ENCODE results near the gene ELK3. TPM values are rescaled to one million over a fixed set of nuclear protein-coding genes. Genes with fewer than 3 reads are reported as not detected.
A peak's percentile ranks its signal among the peaks of the same experiment; 100 is the strongest.

The ELK3 gene
- total RNA-seq, 2 experiments from 2014 or later: 10.9 to 12.6 TPM

DNA sequence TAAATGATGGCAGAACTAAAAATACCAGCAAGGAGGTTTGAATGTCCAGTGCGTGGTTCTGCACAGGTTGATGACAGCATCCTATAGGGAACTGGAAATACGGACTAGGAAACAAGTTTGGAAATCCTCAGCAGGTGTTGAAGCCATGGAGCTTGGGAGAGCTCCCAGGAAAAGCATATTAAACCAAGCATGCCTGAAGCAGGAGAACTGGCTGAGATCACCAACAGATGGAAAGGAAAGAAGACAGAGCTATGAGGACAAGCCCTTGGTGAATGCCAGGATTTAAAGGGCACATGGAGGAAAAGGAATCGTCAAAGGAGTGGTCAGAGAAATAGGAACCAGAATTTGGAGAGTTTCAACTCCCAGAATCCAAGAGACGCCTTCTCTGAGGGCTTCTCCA lies 21.2 kb upstream of the ELK3 start:
- no peak for DNase-seq
- Mint-ChIP-seq H3K27me3 (no peaks in the 10 kb centered on the region), H3K4me1 (peaks cover 14% of the 10 kb centered on the region), H3K27ac (no peak overlapping the region), H3K4me3 (no peak overlapping the region), H3K36me3 (peaks cover 7% of the 10 kb centered on the region), H3K9me3 (peaks cover 6% of the 10 kb centered on the region)

DNA sequence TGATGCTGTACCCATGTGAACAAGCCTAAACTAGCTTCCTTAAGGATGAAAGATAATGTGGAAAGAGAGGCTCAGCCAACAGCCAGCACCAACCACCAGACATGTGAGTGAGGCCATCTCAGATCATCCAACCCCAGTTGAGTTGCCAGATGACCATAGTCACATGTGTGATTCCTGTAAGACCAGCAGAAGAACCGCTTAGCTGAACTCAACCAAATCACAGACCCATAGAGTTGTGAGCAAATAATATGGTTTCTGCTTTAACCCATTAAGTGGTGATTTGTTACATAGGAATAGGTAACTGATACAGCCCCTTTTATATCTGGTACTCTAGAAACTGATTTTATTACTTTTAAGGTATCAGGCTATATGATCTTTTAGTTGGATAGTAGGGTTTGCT lies 17.6 kb upstream of the ELK3 start:
- peaks cover 20% of the 10 kb centered on the region for H3K4me1 Mint-ChIP-seq
- peaks cover 12% of the 10 kb centered on the region for H3K36me3 Mint-ChIP-seq
- peaks cover 20% of the 10 kb centered on the region for H3K9me3 Mint-ChIP-seq
- no peak for DNase-seq
- H3K4me3 Mint-ChIP-seq: no peak overlapping the region
- peak overlapping the region; percentile 88 for H3K27ac Mint-ChIP-seq
- H3K27me3 Mint-ChIP-seq: no peaks in the 10 kb centered on the region

DNA sequence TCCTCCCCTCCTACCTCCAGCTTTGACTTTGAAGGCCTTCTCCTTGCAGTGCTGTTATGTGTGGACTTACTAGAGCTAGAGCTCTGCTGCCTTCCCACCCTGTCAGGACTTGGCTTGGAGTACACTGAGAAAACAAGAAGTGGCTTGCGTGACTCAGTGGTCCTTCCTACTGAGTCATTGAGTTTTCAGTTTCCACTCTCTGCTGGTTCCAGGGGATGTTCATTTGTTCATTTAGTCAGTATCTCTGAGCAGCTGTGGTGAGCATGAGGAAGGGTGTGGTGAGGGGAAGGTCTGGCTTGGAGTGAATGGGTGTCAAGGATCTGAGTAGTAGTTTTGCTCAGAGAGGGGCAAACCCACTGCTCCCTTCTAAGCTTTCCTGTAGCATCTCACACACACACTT lies 17.2 kb upstream of the ELK3 start:
- Mint-ChIP-seq H3K36me3 (peaks cover 12% of the 10 kb centered on the region), H3K9me3 (peaks cover 22% of the 10 kb centered on the region), H3K27me3 (no peaks in the 10 kb centered on the region), H3K4me1 (peaks cover 20% of the 10 kb centered on the region), H3K4me3 (no peak overlapping the region), H3K27ac (peak overlapping the region; percentile 88)
- DNase-seq: peak; percentile 77

DNA sequence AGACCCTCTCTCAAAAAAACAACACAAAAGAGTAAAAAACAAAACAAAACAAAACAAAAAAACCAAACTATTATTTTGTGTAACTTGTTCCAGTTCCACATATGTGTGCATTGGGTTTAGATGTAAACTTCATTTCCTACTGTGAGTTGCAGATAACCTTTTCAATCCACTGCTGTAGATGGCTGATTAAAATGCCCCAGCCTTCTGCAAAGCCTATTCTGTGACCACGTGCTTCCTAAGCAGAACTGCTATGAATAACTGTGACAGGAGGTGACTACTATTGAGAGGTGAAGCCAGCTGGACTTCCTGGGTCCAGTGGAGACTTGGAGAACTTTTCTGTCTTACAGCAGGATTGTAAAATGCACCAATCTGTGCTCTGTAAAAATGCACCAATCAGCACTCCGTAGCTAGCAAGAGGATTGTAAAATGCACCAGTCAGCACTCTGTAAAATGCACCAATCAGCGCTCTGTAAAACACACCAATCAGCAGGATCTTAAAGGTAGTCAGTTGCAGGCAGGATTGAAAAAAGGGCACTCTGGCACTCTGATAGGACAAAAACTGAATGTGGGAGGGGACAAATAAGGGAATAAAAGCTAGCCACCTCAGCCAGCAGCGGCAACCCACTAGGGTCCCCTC lies 10.3 kb upstream of the ELK3 start:
- peaks cover 4% of the 10 kb centered on the region for H3K36me3 Mint-ChIP-seq

DNA sequence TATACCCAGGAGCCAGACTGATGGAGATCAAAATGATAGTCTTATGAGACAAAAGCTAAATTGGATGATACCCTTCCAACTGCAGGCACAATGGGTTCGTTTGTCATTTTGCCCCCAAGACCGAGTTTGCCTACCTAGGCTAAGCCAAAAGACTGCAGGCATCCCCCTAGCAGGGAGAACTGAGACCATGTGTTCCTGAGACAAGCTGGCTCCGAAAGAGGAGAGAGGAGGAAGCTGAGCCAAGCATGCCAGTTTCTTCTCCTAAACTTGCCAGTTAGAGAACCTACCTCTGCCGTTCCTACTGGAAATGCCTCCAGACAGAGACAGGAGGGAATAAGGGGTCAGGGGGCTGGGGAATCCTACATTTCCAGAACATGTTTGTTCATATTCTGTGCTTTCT lies 8.3 kb upstream of the ELK3 start:
- no peak for DNase-seq
- Mint-ChIP-seq H3K27me3 (no peaks in the 10 kb centered on the region), H3K27ac (no peak overlapping the region), H3K9me3 (peaks cover 10% of the 10 kb centered on the region), H3K4me1 (peaks cover 29% of the 10 kb centered on the region), H3K36me3 (peaks cover 2% of the 10 kb centered on the region), H3K4me3 (no peak overlapping the region)

More for the DNA sequence above, 10.3 kb upstream of the ELK3 start:
- H3K4me3 Mint-ChIP-seq: no peak overlapping the region
- peaks cover 16% of the 10 kb centered on the region for H3K9me3 Mint-ChIP-seq
- no peak overlapping the region for H3K27ac Mint-ChIP-seq
- peaks cover 21% of the 10 kb centered on the region for H3K4me1 Mint-ChIP-seq
- no peaks in the 10 kb centered on the region for H3K27me3 Mint-ChIP-seq
- no peak for DNase-seq

DNA sequence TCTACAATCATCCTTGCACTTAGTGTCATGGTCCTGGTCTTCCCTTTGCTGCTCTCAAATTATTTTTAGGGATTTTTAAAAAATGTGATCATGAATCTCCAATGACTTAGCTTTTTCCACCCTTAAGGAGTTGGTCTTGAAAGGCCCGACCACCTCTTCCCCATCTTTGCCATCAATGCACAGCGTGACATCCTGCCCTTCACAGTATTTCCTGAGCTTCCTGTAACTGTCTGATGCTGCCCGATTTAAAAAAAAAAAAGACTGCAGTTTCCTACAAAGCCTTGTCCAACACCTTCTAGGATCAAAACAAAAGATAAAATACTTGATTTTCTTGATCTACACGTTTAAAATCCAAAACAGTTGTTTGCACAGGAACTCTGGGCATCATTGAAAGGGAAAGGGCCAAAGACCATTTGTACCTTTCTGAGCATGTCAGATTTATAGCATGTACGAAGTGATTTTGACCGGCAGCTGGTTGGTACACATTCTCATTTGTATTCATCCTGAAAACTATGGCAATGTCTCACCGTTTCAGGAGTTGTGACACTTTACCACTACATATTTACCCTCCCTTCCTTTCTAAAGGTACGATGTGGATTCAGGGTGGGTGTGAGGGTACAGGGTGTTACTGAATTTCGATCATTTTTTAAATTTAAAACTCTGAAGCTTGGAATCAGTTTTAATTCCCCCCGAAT lies 7.4 kb upstream of the ELK3 start:
- H3K27me3 Mint-ChIP-seq: no peaks in the 10 kb centered on the region
- H3K4me3 Mint-ChIP-seq: peak overlapping the region; percentile 15
- peaks cover 3% of the 10 kb centered on the region for H3K9me3 Mint-ChIP-seq
- peak overlapping the region; percentile 21 for H3K27ac Mint-ChIP-seq
- DNase-seq: no peak
- H3K4me1 Mint-ChIP-seq: peaks cover 29% of the 10 kb centered on the region
- peaks cover 2% of the 10 kb centered on the region for H3K36me3 Mint-ChIP-seq

DNA sequence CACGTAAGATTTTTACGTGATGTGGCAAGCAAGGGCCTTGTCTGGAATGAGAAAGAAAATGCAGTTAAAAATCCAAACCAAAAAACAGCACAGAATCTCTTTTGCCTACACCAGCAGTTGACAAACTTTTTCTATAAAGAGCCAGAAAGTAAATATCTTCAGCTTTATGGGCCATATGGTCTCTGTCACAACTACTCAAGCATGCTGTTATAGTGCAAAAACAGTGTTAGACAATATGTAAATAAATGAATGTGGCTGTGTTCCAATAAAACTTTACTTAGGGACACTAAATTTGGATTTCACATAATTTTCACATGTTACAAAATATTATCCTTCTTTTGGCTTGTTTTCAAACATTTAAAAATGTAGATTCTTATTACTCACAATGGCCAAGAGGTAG lies 6.2 kb upstream of the ELK3 start:
- Mint-ChIP-seq H3K4me3 (no peak overlapping the region), H3K4me1 (peaks cover 41% of the 10 kb centered on the region), H3K27ac (no peak overlapping the region), H3K36me3 (peaks cover 2% of the 10 kb centered on the region), H3K27me3 (no peaks in the 10 kb centered on the region), H3K9me3 (peaks cover 2% of the 10 kb centered on the region)
- no peak for DNase-seq

DNA sequence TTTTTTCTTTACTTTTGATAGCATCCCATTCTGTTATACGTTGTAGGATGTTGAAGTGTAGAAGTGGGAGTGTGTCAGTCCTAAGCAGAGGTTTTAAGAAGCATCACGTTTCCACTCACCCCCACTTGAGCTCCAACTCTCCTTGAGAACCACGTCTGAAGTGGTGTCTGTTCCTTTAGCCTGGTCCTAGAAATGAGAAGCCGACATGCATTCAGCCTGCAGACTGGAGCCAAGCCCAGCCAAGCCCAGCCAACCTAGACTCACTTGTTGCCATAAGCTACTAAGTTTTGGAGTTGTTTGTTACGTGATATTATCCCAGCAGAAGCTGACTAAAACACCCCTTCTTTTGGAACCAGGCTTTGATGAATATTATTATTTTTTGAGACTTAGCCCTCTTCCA lies 4.4 kb upstream of the ELK3 start:
- no peak overlapping the region for H3K4me3 Mint-ChIP-seq
- no peak overlapping the region for H3K27ac Mint-ChIP-seq
- H3K27me3 Mint-ChIP-seq: no peaks in the 10 kb centered on the region
- DNase-seq: no peak
- H3K4me1 Mint-ChIP-seq: peaks cover 48% of the 10 kb centered on the region
- H3K9me3 Mint-ChIP-seq: peaks cover 2% of the 10 kb centered on the region
- peaks cover 2% of the 10 kb centered on the region for H3K36me3 Mint-ChIP-seq

DNA sequence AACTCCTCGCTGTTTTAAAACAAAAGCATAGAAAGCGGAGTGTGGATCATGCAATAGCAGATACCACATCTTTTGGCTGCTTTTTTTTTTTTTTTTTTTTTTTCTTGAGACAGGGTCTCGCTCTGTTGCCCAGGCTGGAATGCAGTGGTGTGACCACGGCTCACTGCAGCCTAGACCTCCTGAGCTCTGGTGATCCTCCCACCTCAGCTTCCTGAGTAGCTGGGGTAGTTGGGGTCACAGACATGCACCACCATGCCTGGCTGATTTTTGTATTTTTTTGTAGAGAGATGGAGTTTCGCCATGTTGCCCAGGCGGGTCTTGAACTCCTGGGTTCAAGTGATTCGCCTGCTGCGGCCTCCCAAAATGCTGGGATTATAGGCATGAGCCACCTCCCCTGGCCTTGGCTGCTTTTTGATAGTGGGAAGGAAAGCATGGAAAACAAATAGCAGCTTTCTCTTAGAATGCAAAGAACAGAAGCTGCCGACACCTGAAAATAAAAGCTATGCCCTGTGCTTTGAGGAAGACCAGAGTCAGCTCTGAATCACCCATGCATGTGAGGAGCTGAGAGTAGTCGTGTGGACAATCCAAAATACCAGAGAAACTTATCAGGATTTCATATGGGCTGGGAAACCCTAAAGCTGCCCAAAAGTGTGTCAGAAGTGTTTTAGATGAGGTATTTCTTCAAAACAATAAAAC lies 3.6 kb upstream of the ELK3 start:
- Mint-ChIP-seq H3K4me1 (peaks cover 48% of the 10 kb centered on the region), H3K9me3 (peaks cover 2% of the 10 kb centered on the region), H3K36me3 (peaks cover 2% of the 10 kb centered on the region), H3K4me3 (no peak overlapping the region), H3K27ac (no peak overlapping the region), H3K27me3 (no peaks in the 10 kb centered on the region)
- DNase-seq: no peak

DNA sequence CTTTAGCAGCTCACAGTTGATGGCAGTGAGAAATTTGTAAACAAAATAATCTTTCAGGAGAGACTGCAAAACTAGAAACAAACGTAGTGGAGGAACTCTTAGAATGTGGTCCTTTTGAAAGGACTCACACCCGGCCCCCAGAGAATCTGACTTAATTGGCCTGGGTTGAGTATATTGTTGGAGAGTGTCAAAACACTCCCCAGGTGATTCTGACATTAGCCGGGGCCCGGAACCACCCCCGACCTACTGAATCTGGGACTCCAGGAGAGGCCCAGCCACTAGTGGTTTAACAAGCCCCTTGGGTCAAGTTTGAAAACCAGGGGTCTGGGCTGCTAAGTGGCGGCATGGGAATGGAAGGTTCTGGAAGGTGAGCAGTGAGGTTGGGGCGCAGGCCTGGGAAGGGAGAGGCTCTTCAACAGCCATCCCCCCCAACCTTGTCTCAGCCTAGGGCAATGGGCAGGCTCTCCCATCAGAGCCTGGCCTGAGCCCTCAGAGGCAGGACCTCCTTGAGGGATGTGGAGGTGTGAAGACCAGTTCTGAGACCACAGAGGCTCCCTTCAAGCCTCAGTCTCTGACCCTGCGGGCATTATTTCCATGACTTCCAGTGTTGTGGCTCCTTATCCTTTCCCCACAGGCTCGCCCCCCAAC lies 1.1 kb upstream of the ELK3 start:
- Mint-ChIP-seq H3K9me3 (peaks cover 2% of the 10 kb centered on the region), H3K4me1 (peaks cover 52% of the 10 kb centered on the region), H3K4me3 (peak overlapping the region; percentile 73), H3K36me3 (no peaks in the 10 kb centered on the region), H3K27ac (peak overlapping the region; percentile 86), H3K27me3 (no peaks in the 10 kb centered on the region)
- no peak for DNase-seq

DNA sequence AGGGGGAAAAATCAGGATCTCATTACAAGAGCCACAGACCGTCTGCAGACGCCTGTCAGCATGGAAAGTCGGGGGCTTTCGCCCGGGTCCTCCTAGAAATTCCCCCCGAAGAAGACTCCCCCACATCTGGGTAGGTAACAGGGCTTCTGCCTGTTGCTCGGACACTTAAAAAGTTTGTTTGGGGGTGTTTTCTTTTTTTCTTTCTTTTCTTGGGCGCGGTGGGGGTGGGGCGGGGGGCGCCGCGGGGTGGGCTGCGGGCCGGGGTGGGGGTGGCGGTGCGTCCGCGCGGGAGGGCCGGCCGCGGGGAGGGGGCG lies 358 bp downstream of the ELK3 start:
- no peak for DNase-seq
- peak overlapping the region; percentile 93 for H3K27ac Mint-ChIP-seq
- H3K9me3 Mint-ChIP-seq: peaks cover 2% of the 10 kb centered on the region
- H3K4me3 Mint-ChIP-seq: peak overlapping the region; percentile 91
- H3K4me1 Mint-ChIP-seq: peaks cover 60% of the 10 kb centered on the region
- no peaks in the 10 kb centered on the region for H3K27me3 Mint-ChIP-seq
- H3K36me3 Mint-ChIP-seq: no peaks in the 10 kb centered on the region

DNA sequence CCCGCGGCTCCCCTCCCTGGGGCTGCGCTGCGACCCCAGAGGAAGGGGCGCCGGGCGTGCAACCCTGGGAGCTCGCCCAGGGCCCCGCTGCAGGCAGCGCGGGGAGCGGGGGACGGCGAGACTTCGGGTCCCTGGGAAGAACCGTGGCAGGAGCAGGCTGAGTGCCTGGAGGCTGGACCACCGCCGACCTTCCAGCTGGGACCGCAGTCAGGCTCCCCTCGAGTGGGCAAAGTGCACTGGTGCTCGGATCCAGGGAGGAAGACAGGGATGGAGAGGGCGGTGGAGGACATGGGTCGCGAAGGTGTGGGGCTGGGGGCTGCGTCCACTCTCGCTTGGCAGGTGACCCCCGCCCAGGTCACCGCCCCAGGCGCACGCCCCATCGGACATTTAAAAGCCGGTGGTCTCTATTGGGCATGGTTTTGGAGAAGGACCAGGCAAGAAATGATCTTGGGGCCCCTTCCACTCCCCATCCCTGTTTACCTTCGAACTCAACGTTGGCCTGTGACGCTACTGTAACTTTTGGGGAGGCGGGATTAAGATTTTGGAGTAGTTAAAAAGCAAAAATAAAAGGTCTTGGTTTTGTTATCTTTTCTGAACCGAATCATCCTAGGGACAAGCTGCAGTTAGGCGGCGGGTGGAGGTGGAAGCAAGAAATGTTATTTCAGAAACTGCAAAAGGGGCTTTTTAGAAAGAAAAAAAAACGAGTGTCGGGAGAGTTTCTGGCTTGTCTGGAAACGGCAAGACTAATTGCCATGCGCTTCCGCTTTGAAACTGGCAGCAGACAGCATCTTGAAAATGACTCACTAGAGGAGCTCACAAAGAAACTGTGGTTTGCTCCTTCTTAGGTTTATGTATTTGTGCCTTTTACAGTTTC lies 1.0 kb downstream of the ELK3 start:
- Mint-ChIP-seq H3K27me3 (no peaks in the 10 kb centered on the region), H3K4me1 (peaks cover 59% of the 10 kb centered on the region), H3K27ac (peak overlapping the region; percentile 97), H3K9me3 (no peaks in the 10 kb centered on the region), H3K36me3 (no peaks in the 10 kb centered on the region), H3K4me3 (peak overlapping the region; percentile 90)
- peak; percentile 77 for DNase-seq

DNA sequence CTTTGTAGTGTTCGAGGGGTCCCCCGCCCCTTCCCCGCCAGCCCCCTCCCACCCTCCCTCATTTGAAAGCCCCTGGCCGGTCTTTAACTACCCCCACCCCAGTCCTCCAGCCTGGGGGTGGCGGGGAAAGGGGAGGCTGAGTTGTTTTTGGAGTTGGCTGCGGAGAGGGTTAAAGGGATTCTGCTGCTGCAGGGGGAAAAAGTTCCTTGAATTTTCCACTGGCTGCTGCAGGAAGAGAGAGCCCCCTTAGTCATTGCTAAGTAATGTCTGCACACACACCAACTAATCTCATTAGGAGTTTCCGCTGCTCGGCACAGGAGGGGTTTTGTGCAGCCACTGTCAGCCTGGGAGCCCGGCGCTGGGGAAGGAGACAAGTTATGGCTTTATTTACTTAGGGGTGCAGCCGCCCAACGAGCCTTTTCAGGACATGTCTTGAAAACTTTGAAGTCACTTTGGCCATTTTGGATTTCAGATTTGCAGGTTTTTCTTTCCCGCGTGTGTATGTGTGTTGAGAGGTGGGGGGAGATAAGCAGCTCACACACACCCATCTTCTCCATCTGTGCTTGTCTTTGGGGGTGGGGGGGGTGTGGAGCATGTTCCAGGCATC lies 1.8 kb downstream of the ELK3 start:
- Mint-ChIP-seq H3K27me3 (no peaks in the 10 kb centered on the region), H3K36me3 (no peaks in the 10 kb centered on the region), H3K4me3 (peak overlapping the region; percentile 90), H3K27ac (peak overlapping the region; percentile 95), H3K4me1 (peaks cover 58% of the 10 kb centered on the region), H3K9me3 (no peaks in the 10 kb centered on the region)
- DNase-seq: peak; percentile 65

DNA sequence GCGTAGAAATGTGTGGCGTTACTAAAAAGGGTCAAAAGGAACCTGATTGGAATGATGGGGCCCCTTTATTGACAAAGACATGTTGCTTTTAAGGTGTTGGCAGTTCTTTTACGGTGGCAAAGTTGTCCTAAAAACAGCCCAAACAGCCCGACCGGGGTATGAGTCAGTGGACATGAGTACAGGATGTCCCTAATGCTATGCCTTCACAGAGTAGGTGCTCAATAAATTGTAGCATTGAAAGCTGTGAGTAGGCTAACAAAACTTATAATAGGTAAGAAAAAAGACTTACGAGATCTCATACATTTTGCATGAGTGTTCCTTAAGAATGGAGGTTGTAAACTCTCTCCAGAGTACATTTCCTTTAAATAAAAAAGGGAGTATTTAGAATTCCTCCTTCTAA lies 2.6 kb downstream of the ELK3 start:
- no peaks in the 10 kb centered on the region for H3K9me3 Mint-ChIP-seq
- peaks cover 6% of the 10 kb centered on the region for H3K36me3 Mint-ChIP-seq
- peaks cover 61% of the 10 kb centered on the region for H3K4me1 Mint-ChIP-seq
- H3K4me3 Mint-ChIP-seq: peak overlapping the region; percentile 90
- no peak for DNase-seq
- no peaks in the 10 kb centered on the region for H3K27me3 Mint-ChIP-seq
- H3K27ac Mint-ChIP-seq: peak overlapping the region; percentile 95

Measured in activated naive CD8-positive, alpha-beta T cell treated with anti-CD3 and anti-CD28 coated beads for 36 hours (primary cell).